ENCODE results near the gene FMN1.

Gene FMN1

GRCh38 chr15:32843219-32843815, 351.2 kb downstream of the FMN1 start:
- DNase-seq: no peak

- no peak for DNase-seq
Observed at GRCh38 chr15:32842081-32842480, 352.4 kb downstream of the FMN1 start.

GRCh38 chr15:32840507-32841245, 353.8 kb downstream of the FMN1 start:
- DNase-seq: no peak

- DNase-seq: no peak
Observed at GRCh38 chr15:32838820-32839219, 355.7 kb downstream of the FMN1 start.

- DNase-seq: no peak
Observed at GRCh38 chr15:32838338-32838737, 356.2 kb downstream of the FMN1 start.

GRCh38 chr15:32837935-32838334, 356.6 kb downstream of the FMN1 start:
- DNase-seq: no peak

GRCh38 chr15:32834156-32834555, 360.4 kb downstream of the FMN1 start:
- DNase-seq: no peak

- DNase-seq: no peak
Observed at GRCh38 chr15:32833379-32833821, 361.1 kb downstream of the FMN1 start.

GRCh38 chr15:32831485-32831884, 363.0 kb downstream of the FMN1 start:
- DNase-seq: no peak

GRCh38 chr15:32830241-32830640, 364.3 kb downstream of the FMN1 start:
- DNase-seq: no peak

- DNase-seq: no peak
Observed at GRCh38 chr15:32829436-32829835, 365.1 kb downstream of the FMN1 start.

GRCh38 chr15:32828507-32829186, 365.9 kb downstream of the FMN1 start:
- no peak for DNase-seq

GRCh38 chr15:32826685-32827084, 367.8 kb downstream of the FMN1 start:
- DNase-seq: no peak

GRCh38 chr15:32825219-32825618, 369.3 kb downstream of the FMN1 start:
- no peak for DNase-seq

- no peak for DNase-seq
Observed at GRCh38 chr15:32824777-32825176, 369.7 kb downstream of the FMN1 start.

- no peak for DNase-seq
Observed at GRCh38 chr15:32823750-32824149, 370.8 kb downstream of the FMN1 start.

GRCh38 chr15:32822739-32823138, 371.8 kb downstream of the FMN1 start:
- no peak for DNase-seq

- no peak for DNase-seq
Observed at GRCh38 chr15:32819448-32819847, 375.1 kb downstream of the FMN1 start.

GRCh38 chr15:32818758-32819447, 375.6 kb downstream of the FMN1 start:
- peak; percentile 75 for DNase-seq

GRCh38 chr15:32817577-32817976, 376.9 kb downstream of the FMN1 start:
- no peak for DNase-seq

GRCh38 chr15:32807331-32807730, 387.2 kb downstream of the FMN1 start:
- no peak for DNase-seq

- DNase-seq: no peak
Observed at GRCh38 chr15:32803631-32804030, 390.9 kb downstream of the FMN1 start.

GRCh38 chr15:32802286-32802936, 392.1 kb downstream of the FMN1 start:
- DNase-seq: no peak

Measured in NCI-H82 (cell line).